Measurements from ENCODE around the gene SESN1.

GRCh38 chr6:108987156-108987555 lies 107.5 kb downstream of the SESN1 start:
- TF ChIP-seq CTCF (IDR thresholded peaks at IDR 0.05): no peak
- TF ChIP-seq POLR2A (IDR thresholded peaks at IDR 0.05): no peak
- TF ChIP-seq EP300 (IDR thresholded peaks at IDR 0.05): no peak

Measured in upper lobe of left lung (tissue), 4 donors.